Measurements from ENCODE around the gene BCAR3.
A peak's percentile ranks its signal among the peaks of the same experiment; 100 is the strongest.

BCAR3 gene

GRCh38 chr1:93587354-93587753, 94.3 kb downstream of the BCAR3 start:
- no peak for TF ChIP-seq CTCF (IDR thresholded peaks at IDR 0.05; ENCODE audit: low read depth, low read length, missing control alignments)
- no peak overlapping the region for H3K4me3 ChIP-seq (ENCODE audit: low read depth, low read length)
- no peak for DNase-seq (ENCODE audit: low read depth)
- in situ Hi-C loops (cut with HindIII; ENCODE audit: low sequenced_read_pairs), result no loop called here

- TF ChIP-seq CTCF (IDR thresholded peaks at IDR 0.05; ENCODE audit: low read depth, low read length, missing control alignments), result no peak
- in situ Hi-C loops (cut with HindIII; ENCODE audit: low sequenced_read_pairs), result no loop called here
- H3K4me3 ChIP-seq (ENCODE audit: low read depth, low read length), result no peak overlapping the region
- no peak for DNase-seq (ENCODE audit: low read depth)
Measured at GRCh38 chr1:93585059-93585966, 96.3 kb downstream of the BCAR3 start.

- H3K4me3 ChIP-seq (ENCODE audit: low read depth, low read length), result no peak overlapping the region
- TF ChIP-seq CTCF (IDR thresholded peaks at IDR 0.05; ENCODE audit: low read depth, low read length, missing control alignments), result no peak
- in situ Hi-C loops (cut with HindIII; ENCODE audit: low sequenced_read_pairs), result loop anchor here (5.0 kb wide), 1 partner anchor 33 kb away; no protein-coding TSS in a partner anchor
- DNase-seq (ENCODE audit: low read depth), result no peak
Measured at GRCh38 chr1:93584261-93585003, 97.2 kb downstream of the BCAR3 start.

- H3K4me3 ChIP-seq (ENCODE audit: low read depth, low read length), result no peak overlapping the region
- DNase-seq (ENCODE audit: low read depth), result no peak
- no peak for TF ChIP-seq CTCF (IDR thresholded peaks at IDR 0.05; ENCODE audit: low read depth, low read length, missing control alignments)
- in situ Hi-C loops (cut with HindIII; ENCODE audit: low sequenced_read_pairs), result loop anchor here (5.0 kb wide), 1 partner anchor 35 kb away; no protein-coding TSS in a partner anchor
Measured at GRCh38 chr1:93581917-93582850, 99.5 kb downstream of the BCAR3 start.

GRCh38 chr1:93579891-93580290, 101.7 kb downstream of the BCAR3 start:
- no peak overlapping the region for H3K4me3 ChIP-seq (ENCODE audit: low read depth, low read length)
- in situ Hi-C loops (cut with HindIII; ENCODE audit: low sequenced_read_pairs), result loop anchor here (5.0 kb wide), 1 partner anchor 37 kb away; no protein-coding TSS in a partner anchor
- TF ChIP-seq CTCF (IDR thresholded peaks at IDR 0.05; ENCODE audit: low read depth, low read length, missing control alignments), result no peak
- peak; percentile 83 for DNase-seq (ENCODE audit: low read depth)
